ENCODE results near the gene DGKG.

The DGKG gene

GRCh38 chr3:186375443-186375842, 13.4 kb upstream of the DGKG start:
- H3K36me3 ChIP-seq, result no peaks in the 10 kb centered on the region
- H3K4me3 ChIP-seq (ENCODE audit: low read depth, low read length), result no peak overlapping the region
- no peaks in the 10 kb centered on the region for H3K9me3 ChIP-seq
- H3K27me3 ChIP-seq, result no peaks in the 10 kb centered on the region
- DNase-seq, result no peak
- TF ChIP-seq, protein P1, sequence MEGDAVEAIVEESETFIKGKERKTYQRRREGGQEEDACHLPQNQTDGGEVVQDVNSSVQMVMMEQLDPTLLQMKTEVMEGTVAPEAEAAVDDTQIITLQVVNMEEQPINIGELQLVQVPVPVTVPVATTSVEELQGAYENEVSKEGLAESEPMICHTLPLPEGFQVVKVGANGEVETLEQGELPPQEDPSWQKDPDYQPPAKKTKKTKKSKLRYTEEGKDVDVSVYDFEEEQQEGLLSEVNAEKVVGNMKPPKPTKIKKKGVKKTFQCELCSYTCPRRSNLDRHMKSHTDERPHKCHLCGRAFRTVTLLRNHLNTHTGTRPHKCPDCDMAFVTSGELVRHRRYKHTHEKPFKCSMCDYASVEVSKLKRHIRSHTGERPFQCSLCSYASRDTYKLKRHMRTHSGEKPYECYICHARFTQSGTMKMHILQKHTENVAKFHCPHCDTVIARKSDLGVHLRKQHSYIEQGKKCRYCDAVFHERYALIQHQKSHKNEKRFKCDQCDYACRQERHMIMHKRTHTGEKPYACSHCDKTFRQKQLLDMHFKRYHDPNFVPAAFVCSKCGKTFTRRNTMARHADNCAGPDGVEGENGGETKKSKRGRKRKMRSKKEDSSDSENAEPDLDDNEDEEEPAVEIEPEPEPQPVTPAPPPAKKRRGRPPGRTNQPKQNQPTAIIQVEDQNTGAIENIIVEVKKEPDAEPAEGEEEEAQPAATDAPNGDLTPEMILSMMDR (IDR thresholded peaks at IDR 0.05; ENCODE audit: low read depth, low read length), result no peak
- no peaks in the 10 kb centered on the region for H3K4me1 ChIP-seq

DNA sequence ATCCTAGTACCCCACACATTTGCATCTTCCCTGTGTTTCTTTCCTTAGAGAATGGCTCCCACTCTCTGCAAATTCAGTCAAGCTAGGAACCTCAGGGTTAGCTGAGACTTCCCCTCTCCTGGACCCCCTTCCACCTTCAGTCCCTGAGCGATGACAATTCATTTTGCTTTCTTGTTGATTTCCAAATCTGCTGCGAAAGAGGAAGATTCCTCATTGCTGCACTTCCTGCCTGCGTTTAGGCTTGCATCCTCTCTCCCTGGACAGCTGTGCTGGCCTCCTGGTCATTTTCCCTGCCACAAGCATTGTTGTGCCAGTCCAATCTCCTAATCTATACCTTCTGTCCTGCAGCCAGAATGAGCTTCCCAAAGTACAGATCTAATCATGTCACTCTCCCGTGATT, 12.3 kb upstream of the DGKG start:
- no peak for DNase-seq
- no peaks in the 10 kb centered on the region for H3K36me3 ChIP-seq
- no peaks in the 10 kb centered on the region for H3K9me3 ChIP-seq
- H3K4me3 ChIP-seq (ENCODE audit: low read depth, low read length), result no peak overlapping the region
- TF ChIP-seq, protein P1 (IDR thresholded peaks at IDR 0.05; ENCODE audit: low read depth, low read length), result no peak
- H3K27me3 ChIP-seq, result no peaks in the 10 kb centered on the region
- no peaks in the 10 kb centered on the region for H3K4me1 ChIP-seq

DNA sequence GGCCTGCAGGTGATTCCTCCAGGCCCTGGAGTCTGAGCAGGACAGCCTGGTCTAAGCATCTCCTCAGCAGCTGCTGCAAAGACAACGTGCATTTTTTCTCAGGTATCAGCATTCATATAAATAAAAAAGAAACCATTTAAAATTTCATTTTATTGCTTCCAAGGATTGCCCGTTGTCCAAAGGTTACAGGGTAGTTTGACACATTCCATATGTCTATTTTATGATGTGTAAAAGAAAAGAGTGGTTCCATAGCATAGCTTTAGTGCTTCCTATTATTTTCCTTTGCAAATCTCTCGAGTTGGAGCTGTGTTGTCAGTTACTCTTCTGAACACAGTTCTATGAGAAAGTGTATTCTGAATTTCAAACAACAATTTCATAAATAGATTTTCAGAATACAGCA, 7.2 kb upstream of the DGKG start:
- TF ChIP-seq, protein P1 (IDR thresholded peaks at IDR 0.05; ENCODE audit: low read depth, low read length), result no peak
- Histone ChIP-seq H3K27me3 (no peaks in the 10 kb centered on the region), H3K9me3 (no peaks in the 10 kb centered on the region), H3K4me1 (no peaks in the 10 kb centered on the region; the same call in 1 of the 2 replicates), H3K4me3 (ENCODE audit: low read depth, low read length) (no peak overlapping the region), H3K36me3 (no peaks in the 10 kb centered on the region)
- no peak for DNase-seq

DNA sequence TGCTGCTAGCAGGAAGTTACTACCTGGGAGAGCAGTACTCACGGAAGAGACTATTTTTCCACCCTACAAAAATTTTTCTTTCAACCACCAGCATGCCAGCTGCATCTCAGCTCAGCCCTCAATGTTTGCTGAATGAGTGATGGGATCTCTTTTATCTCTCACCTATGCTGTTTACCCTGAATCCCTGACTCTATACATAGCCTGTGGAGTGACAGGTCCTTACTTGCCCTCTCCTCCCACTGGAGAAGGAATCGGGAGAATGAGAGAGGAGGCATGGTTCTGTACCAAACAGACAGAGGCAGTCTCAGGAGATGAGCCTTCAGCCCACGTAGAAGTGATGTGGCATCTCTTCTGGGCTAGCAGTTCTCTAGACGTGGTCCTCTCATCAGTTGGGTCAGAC, 6.7 kb upstream of the DGKG start:
- H3K27me3 ChIP-seq, result no peaks in the 10 kb centered on the region
- no peaks in the 10 kb centered on the region; the same call in 1 of the 2 replicates for H3K4me1 ChIP-seq
- TF ChIP-seq, protein P1 (IDR thresholded peaks at IDR 0.05; ENCODE audit: low read depth, low read length), result no peak
- H3K9me3 ChIP-seq, result no peaks in the 10 kb centered on the region
- H3K36me3 ChIP-seq, result no peaks in the 10 kb centered on the region
- DNase-seq, result no peak
- no peak overlapping the region for H3K4me3 ChIP-seq (ENCODE audit: low read depth, low read length)

DNA sequence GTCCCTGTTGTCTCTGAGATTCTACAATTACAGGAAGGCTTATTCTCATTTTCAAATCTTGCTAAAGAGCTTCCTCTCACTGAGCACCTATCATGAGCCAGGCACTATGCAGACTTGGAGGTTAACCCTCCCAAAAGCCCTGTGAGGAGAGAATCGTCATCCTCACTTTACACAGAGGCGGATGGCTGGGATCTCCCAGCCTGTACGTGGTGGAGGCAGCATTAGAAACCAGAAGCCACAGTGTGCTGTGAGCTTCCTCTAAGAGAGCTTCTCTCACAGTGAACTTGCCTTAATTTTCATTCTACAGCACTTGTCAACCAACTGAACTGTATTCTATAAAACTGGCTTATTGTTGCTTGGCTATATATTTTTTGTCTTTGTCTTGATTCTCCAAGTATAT, 6.1 kb upstream of the DGKG start:
- Histone ChIP-seq H3K9me3 (no peaks in the 10 kb centered on the region), H3K4me3 (ENCODE audit: low read depth, low read length) (no peak overlapping the region), H3K36me3 (no peaks in the 10 kb centered on the region), H3K27me3 (no peaks in the 10 kb centered on the region), H3K4me1 (no peaks in the 10 kb centered on the region; the same call in 1 of the 2 replicates)
- TF ChIP-seq, protein P1 (IDR thresholded peaks at IDR 0.05; ENCODE audit: low read depth, low read length), result no peak
- no peak for DNase-seq

GRCh38 chr3:186367631-186368030, 5.6 kb upstream of the DGKG start:
- H3K9me3 ChIP-seq, result no peaks in the 10 kb centered on the region
- no peak overlapping the region for H3K4me3 ChIP-seq (ENCODE audit: low read depth, low read length)

More at GRCh38 chr3:186367631-186368030, 5.6 kb upstream of the DGKG start:
- Histone ChIP-seq H3K4me1 (no peaks in the 10 kb centered on the region; the same call in 1 of the 2 replicates), H3K27me3 (peaks cover under 1% of the 10 kb centered on the region; the same call in 1 of the 2 replicates), H3K36me3 (no peaks in the 10 kb centered on the region)
- no peak for DNase-seq
- TF ChIP-seq, protein P1 (IDR thresholded peaks at IDR 0.05; ENCODE audit: low read depth, low read length), result no peak

Measured in BE2C (cell line).